HCT116 (cell line): Measurements from ENCODE around the gene CTXN2. TPM values are rescaled to one million over a fixed set of nuclear protein-coding genes. Genes with fewer than 3 reads are reported as not detected.

Experiments used
- ATAC-seq: fragments of 200-7000 bp; cut with Tn5 transposase; 2 replicates; pipeline ENCODE4 v1.9.1; 2020; ENCODE audit warnings: mild to moderate bottlenecking, moderate library complexity
- Bru-seq: library from RNA; stranded (reverse); fragments of 400-500 nt; gene quantifications from one replicate; lab custom pipeline; 2021; lab: Mats Ljungman, UMichigan
- BruChase-seq, 2 experiments: library from RNA; stranded (reverse); fragments of 400-500 nt; gene quantifications; one replicate each; lab custom pipeline; 2021; lab: Mats Ljungman, UMichigan
- BruUV-seq: library from RNA; stranded (reverse); fragments of 400-500 nt; replicated peaks from 2 replicates; lab custom pipeline; 2021; lab: Mats Ljungman, UMichigan
- CTCF ChIA-PET: fragments of 300-600 bp; sonication (Branson Sonifier 250); formaldehyde crosslinking; loops from one replicate; lab custom pipeline; 2021; ENCODE audit warnings: antibody characterized with exemption; lab: Charles Lee
- POLR2A ChIA-PET: fragments of 300-600, 350-600 bp; sonication (Branson Sonifier 250); formaldehyde crosslinking; loops from one replicate; lab custom pipeline; 2021; ENCODE audit warnings: antibody characterized with exemption; lab: Charles Lee
- RAD21 ChIA-PET, 2 experiments: fragments of 300-600 bp; sonication (Branson Sonifier 250); formaldehyde crosslinking; loops; one replicate each; lab custom pipeline; 2023; ENCODE audit warnings: low total read pairs in 2 of 2; ENCODE audit not compliant: uncharacterized antibody in 2 of 2, unreplicated experiment in 2 of 2, low non-redundant PET in 1 of 2; lab: Charles Lee
- DNase-seq: peaks from one replicate; pipeline ENCODE4 v3.0.0-alpha.2; 2010; ENCODE audit warnings: low read depth, low spot score
- H2AFZ ChIP-seq: fragments of 200-600 bp; shearing (Covaris generic), sonication (generic); 2 replicates; pipeline ENCODE4 v1.6.1; 2017; ENCODE audit warnings: low read depth, mixed run types, mixed read lengths, antibody characterized with exemption, low read length; ENCODE audit not compliant: poor library complexity, severe bottlenecking
- H3K27ac ChIP-seq: 2 replicates; pipeline ENCODE4 v1.5.1; 2012; ENCODE audit warnings: low read depth, low read length
- H3K27me3 ChIP-seq: fragments of 200-600 bp; sonication (generic); 2 replicates; pipeline ENCODE4 v1.6.1; 2016; ENCODE audit warnings: mixed run types, low read length, mixed read lengths; ENCODE audit not compliant: insufficient read depth
- H3K36me3 ChIP-seq, 2 experiments: fragments of 200-500 bp in 1 of 2; fragments of 200-600 bp in 1 of 2; sonication (Bioruptor generic) in 1 of 2; sonication (generic) in 1 of 2; 2 replicates each; pipeline versions ENCODE4 v1.5.1 to v1.6.1; 2014 to 2016; ENCODE audit warnings: low read length in 2 of 2, inconsistent platforms in 1 of 2, mixed read lengths in 1 of 2, mixed run types in 1 of 2; ENCODE audit not compliant: insufficient read depth in 2 of 2, control insufficient read depth in 1 of 2
- H3K4me1 ChIP-seq, 2 experiments: fragments of 200-600 bp in 1 of 2; sonication (generic) in 1 of 2; 2 replicates each; pipeline versions ENCODE4 v1.5.1 to v1.6.1; 2012 to 2017; ENCODE audit warnings: low read length in 2 of 2, inconsistent platforms in 1 of 2, mild to moderate bottlenecking in 1 of 2, mixed read lengths in 1 of 2, mixed run types in 1 of 2, moderate library complexity in 1 of 2; ENCODE audit not compliant: insufficient read depth in 2 of 2, control insufficient read depth in 1 of 2
- H3K4me2 ChIP-seq: fragments of 200-600 bp; sonication (generic); 2 replicates; pipeline ENCODE4 v1.6.1; 2017; ENCODE audit warnings: mixed run types, low read length, mixed read lengths
- H3K4me3 ChIP-seq, 2 experiments: fragments of 200-600 bp in 1 of 2; sonication (generic) in 1 of 2; replicated peaks in 1 of 2; 2 replicates each; pipeline ENCODE4 v1.5.1; 2011 to 2016; ENCODE audit warnings: low read length in 2 of 2, control low read depth in 1 of 2, low read depth in 1 of 2, mild to moderate bottlenecking in 1 of 2, mixed read lengths in 1 of 2, mixed run types in 1 of 2
- H3K79me2 ChIP-seq: fragments of 200-600 bp; sonication (generic); 2 replicates; pipeline ENCODE4 v1.6.1; 2017; ENCODE audit warnings: mild to moderate bottlenecking, mixed run types, low read length, moderate library complexity, mixed read lengths; ENCODE audit not compliant: insufficient read depth
- H3K9ac ChIP-seq: fragments of 200-600 bp; sonication (generic); 2 replicates; pipeline ENCODE4 v1.6.1; 2016; ENCODE audit warnings: low read length, mixed read lengths
- H3K9me2 ChIP-seq: fragments of 200-600 bp; sonication (generic), shearing (Covaris generic); 2 replicates; pipeline ENCODE4 v1.6.1; 2017; ENCODE audit warnings: mixed run types, mild to moderate bottlenecking, moderate library complexity; ENCODE audit not compliant: insufficient read depth
- H3K9me3 ChIP-seq, 2 experiments: fragments of 200-500 bp in 1 of 2; fragments of 200-600 bp in 1 of 2; sonication (Bioruptor generic) in 1 of 2; sonication (generic) in 1 of 2; 2 replicates each; pipeline ENCODE4 v1.6.1; 2014 to 2017; ENCODE audit warnings: low read length in 2 of 2, mixed read lengths in 2 of 2, inconsistent platforms in 1 of 2, low read depth in 1 of 2, mild to moderate bottlenecking in 1 of 2, mixed run types in 1 of 2, moderate library complexity in 1 of 2; ENCODE audit not compliant: control insufficient read depth in 1 of 2, insufficient read depth in 1 of 2
- H4K20me1 ChIP-seq: fragments of 200-600 bp; sonication (generic), shearing (Covaris generic); 2 replicates; pipeline ENCODE4 v1.6.1; 2017; ENCODE audit warnings: mixed run types, mild to moderate bottlenecking, moderate library complexity; ENCODE audit not compliant: insufficient read depth
- CBX3 ChIP-seq: IDR thresholded peaks from 2 replicates; pipeline ENCODE4 v1.6.1; 2012; ENCODE audit warnings: low read depth
- CEBPB ChIP-seq: IDR thresholded peaks from 2 replicates; pipeline ENCODE4 v1.6.1; 2012; ENCODE audit warnings: low read depth
- ELF1 ChIP-seq: IDR thresholded peaks from 2 replicates; pipeline ENCODE4 v1.6.1; 2012; ENCODE audit warnings: low read depth, borderline replicate concordance
- EZH2phosphoT487 ChIP-seq: fragments of 200-600 bp; IDR thresholded peaks from 2 replicates; pipeline ENCODE4 v1.6.1; 2018; ENCODE audit warnings: antibody characterized with exemption, borderline replicate concordance
- FOSL1 ChIP-seq: IDR thresholded peaks from 2 replicates; pipeline ENCODE4 v1.6.1; 2012; ENCODE audit warnings: low read depth
- POLR2A ChIP-seq: IDR thresholded peaks from 2 replicates; pipeline ENCODE4 v1.7.0; 2011; ENCODE audit warnings: borderline replicate concordance; ENCODE audit not compliant: insufficient read depth, insufficient read length; ENCODE audit errors: extremely low read depth
- POLR2AphosphoS5 ChIP-seq: IDR thresholded peaks from 2 replicates; pipeline ENCODE4 v1.6.1; 2011; ENCODE audit warnings: mild to moderate bottlenecking, low read depth, low read length, moderate library complexity
- SIN3A ChIP-seq: IDR thresholded peaks from 2 replicates; pipeline ENCODE4 v1.6.1; 2012; ENCODE audit warnings: low read depth
- SRF ChIP-seq: IDR thresholded peaks from 2 replicates; pipeline ENCODE4 v1.6.1; 2012; ENCODE audit warnings: low read depth
- TCF7L2 ChIP-seq: IDR thresholded peaks from 2 replicates; pipeline ENCODE4 v1.7.0; 2011; ENCODE audit warnings: borderline replicate concordance, inconsistent platforms; ENCODE audit not compliant: insufficient read depth, insufficient read length; ENCODE audit errors: extremely low read depth
- YY1 ChIP-seq: IDR thresholded peaks from 2 replicates; pipeline ENCODE4 v1.6.1; 2011; ENCODE audit warnings: low read length, low read depth, moderate library complexity, mild to moderate bottlenecking; ENCODE audit not compliant: insufficient replicate concordance; ENCODE audit errors: extremely low read depth
- ZFX ChIP-seq: fragments of 450-650 bp; IDR thresholded peaks from 2 replicates; pipeline ENCODE4 v1.6.1; 2017
- ZNF274 ChIP-seq: fragments of 200-500 bp; sonication (Bioruptor generic); IDR thresholded peaks from 2 replicates; pipeline ENCODE4 v1.6.1; 2014; ENCODE audit warnings: mild to moderate bottlenecking, low read depth, low read length, inconsistent platforms
- intact Hi-C: fragments of 100-400 bp; cut with micrococcal nuclease; formaldehyde crosslinking; loops from 2 replicates; pipeline ENCODE4 v1.10.0; 2022
- long read RNA-seq: library from polyadenylated mRNA; unstranded; transcript quantifications from one replicate; pipeline ENCODE4 v2.0.0, GENCODE V29; 2021; ENCODE audit not compliant: unreplicated experiment
- polyA plus RNA-seq: library from polyadenylated mRNA; unstranded; fragments of >200 nt; gene quantifications from 2 replicates; pipeline ENCODE4 v1.2.1, GENCODE V29; 2012; ENCODE audit warnings: missing spikeins
- total RNA-seq: library from RNA; stranded (reverse); gene quantifications from one replicate; pipeline ENCODE4 v1.2.1, GENCODE V29; 2021; ENCODE audit not compliant: unreplicated experiment
- TF ChIP-seq, protein P1 (sequence below): IDR thresholded peaks from 2 replicates; pipeline ENCODE4 v1.6.1; 2012; ENCODE audit warnings: low read depth
- TF ChIP-seq, protein P2 (sequence below): IDR thresholded peaks from 2 replicates; pipeline ENCODE4 v1.6.1; 2012
- TF ChIP-seq, protein P3 (sequence below): IDR thresholded peaks from 2 replicates; pipeline ENCODE4 v1.6.1; 2011; ENCODE audit warnings: mild to moderate bottlenecking, low read length, moderate library complexity; ENCODE audit not compliant: insufficient replicate concordance; ENCODE audit errors: extremely low read depth
- TF ChIP-seq, protein P4 (sequence below), 3 experiments: fragments of 200-600 bp in 1 of 3; sonication (generic) in 1 of 3; IDR thresholded peaks in 2 of 3; conservative IDR thresholded peaks in 1 of 3; 2 replicates each; pipeline ENCODE4 v1.5.1; 2012 to 2017; ENCODE audit warnings: low read depth in 2 of 3, low read length in 2 of 3, antibody characterized with exemption in 1 of 3, borderline replicate concordance in 1 of 3, control low read depth in 1 of 3, mild to moderate bottlenecking in 1 of 3, mixed read lengths in 1 of 3, mixed run types in 1 of 3, moderate library complexity in 1 of 3; ENCODE audit not compliant: insufficient read depth in 1 of 3
- TF ChIP-seq, protein P5 (sequence below): IDR thresholded peaks from 2 replicates; pipeline ENCODE4 v1.6.1; 2012

The CTXN2 gene
- not detected for total RNA-seq
- polyA plus RNA-seq, result not detected in 2 replicates
- not detected for Bru-seq, nascent RNA
- BruChase-seq, experiment 1, labeled RNA remaining after a 6-hour chase, result not detected
- not detected for BruChase-seq, experiment 2, labeled RNA remaining after a 2-hour chase
- long read RNA-seq, result 0 reads

DNA sequence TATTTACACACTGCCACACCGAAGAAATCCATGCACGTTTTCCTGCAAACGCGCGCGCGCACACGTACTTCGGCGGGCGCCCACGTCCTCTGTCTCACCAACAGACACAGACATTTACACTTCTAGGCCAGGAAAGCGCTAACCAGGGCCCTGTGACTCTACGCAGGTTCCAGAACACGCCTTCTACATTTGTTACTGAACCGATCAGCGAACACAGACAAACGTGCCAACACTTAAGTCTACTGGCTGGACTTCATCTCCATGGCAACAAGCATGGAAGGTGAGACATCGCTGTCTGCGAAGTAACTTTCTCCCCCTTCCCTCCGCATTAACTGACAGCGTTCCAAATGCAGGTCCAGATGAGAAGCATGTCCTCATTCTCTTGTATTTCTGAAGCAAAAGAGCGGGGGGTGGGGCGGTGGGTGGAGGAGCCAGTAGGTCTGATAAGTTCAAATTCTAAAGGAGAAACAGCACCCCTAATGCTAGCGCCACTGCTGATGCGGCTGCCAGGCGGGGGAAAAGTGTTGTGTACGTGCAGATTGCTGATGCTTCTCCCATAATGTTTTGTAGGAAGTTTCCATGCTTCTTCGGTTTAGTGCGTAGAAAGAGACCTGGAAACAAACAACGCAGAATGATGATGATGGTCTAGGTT lies at the start of gene CTXN2:
Gene CTXN2 (plus strand): TSS at position 92 of the 652 bp plus-strand sequence. CDS start 9,636 bp downstream, outside the sequence.
- ChIA-PET CTCF (no interaction called here), POLR2A (no interaction called here)
- H3K9me2 ChIP-seq, result no peaks in the 10 kb centered on the region

More for the DNA sequence above, at the start of gene CTXN2:
- no peaks in the 10 kb centered on the region for H3K9me3 ChIP-seq
- no peaks in the 10 kb centered on the region for H3K36me3 ChIP-seq
- no peaks in the 10 kb centered on the region for H3K4me1 ChIP-seq
- H3K9ac ChIP-seq, result no peak within 1 kb of the TSS
- RAD21 ChIA-PET, result no interaction called here
- H3K4me3 ChIP-seq, result no peak within 1 kb of the TSS
- H3K27me3 ChIP-seq, result no peaks in the 10 kb centered on the region
- no peak for TF ChIP-seq CBX3
- TF ChIP-seq SRF, result no peak
- no peak for TF ChIP-seq YY1
- TF ChIP-seq, protein P1, sequence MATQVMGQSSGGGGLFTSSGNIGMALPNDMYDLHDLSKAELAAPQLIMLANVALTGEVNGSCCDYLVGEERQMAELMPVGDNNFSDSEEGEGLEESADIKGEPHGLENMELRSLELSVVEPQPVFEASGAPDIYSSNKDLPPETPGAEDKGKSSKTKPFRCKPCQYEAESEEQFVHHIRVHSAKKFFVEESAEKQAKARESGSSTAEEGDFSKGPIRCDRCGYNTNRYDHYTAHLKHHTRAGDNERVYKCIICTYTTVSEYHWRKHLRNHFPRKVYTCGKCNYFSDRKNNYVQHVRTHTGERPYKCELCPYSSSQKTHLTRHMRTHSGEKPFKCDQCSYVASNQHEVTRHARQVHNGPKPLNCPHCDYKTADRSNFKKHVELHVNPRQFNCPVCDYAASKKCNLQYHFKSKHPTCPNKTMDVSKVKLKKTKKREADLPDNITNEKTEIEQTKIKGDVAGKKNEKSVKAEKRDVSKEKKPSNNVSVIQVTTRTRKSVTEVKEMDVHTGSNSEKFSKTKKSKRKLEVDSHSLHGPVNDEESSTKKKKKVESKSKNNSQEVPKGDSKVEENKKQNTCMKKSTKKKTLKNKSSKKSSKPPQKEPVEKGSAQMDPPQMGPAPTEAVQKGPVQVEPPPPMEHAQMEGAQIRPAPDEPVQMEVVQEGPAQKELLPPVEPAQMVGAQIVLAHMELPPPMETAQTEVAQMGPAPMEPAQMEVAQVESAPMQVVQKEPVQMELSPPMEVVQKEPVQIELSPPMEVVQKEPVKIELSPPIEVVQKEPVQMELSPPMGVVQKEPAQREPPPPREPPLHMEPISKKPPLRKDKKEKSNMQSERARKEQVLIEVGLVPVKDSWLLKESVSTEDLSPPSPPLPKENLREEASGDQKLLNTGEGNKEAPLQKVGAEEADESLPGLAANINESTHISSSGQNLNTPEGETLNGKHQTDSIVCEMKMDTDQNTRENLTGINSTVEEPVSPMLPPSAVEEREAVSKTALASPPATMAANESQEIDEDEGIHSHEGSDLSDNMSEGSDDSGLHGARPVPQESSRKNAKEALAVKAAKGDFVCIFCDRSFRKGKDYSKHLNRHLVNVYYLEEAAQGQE, result no peak
- TF ChIP-seq, protein P2, sequence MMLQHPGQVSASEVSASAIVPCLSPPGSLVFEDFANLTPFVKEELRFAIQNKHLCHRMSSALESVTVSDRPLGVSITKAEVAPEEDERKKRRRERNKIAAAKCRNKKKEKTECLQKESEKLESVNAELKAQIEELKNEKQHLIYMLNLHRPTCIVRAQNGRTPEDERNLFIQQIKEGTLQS, result no peak
- TF ChIP-seq, protein P3, sequence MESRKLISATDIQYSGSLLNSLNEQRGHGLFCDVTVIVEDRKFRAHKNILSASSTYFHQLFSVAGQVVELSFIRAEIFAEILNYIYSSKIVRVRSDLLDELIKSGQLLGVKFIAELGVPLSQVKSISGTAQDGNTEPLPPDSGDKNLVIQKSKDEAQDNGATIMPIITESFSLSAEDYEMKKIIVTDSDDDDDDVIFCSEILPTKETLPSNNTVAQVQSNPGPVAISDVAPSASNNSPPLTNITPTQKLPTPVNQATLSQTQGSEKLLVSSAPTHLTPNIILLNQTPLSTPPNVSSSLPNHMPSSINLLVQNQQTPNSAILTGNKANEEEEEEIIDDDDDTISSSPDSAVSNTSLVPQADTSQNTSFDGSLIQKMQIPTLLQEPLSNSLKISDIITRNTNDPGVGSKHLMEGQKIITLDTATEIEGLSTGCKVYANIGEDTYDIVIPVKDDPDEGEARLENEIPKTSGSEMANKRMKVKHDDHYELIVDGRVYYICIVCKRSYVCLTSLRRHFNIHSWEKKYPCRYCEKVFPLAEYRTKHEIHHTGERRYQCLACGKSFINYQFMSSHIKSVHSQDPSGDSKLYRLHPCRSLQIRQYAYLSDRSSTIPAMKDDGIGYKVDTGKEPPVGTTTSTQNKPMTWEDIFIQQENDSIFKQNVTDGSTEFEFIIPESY, result no peak
- no peak for TF ChIP-seq TCF7L2
- no peak for TF ChIP-seq FOSL1
- no peak for TF ChIP-seq POLR2A
- no peak for TF ChIP-seq CEBPB
- no peak for TF ChIP-seq SIN3A
- TF ChIP-seq ELF1, result no peak
- TF ChIP-seq, protein P4, sequence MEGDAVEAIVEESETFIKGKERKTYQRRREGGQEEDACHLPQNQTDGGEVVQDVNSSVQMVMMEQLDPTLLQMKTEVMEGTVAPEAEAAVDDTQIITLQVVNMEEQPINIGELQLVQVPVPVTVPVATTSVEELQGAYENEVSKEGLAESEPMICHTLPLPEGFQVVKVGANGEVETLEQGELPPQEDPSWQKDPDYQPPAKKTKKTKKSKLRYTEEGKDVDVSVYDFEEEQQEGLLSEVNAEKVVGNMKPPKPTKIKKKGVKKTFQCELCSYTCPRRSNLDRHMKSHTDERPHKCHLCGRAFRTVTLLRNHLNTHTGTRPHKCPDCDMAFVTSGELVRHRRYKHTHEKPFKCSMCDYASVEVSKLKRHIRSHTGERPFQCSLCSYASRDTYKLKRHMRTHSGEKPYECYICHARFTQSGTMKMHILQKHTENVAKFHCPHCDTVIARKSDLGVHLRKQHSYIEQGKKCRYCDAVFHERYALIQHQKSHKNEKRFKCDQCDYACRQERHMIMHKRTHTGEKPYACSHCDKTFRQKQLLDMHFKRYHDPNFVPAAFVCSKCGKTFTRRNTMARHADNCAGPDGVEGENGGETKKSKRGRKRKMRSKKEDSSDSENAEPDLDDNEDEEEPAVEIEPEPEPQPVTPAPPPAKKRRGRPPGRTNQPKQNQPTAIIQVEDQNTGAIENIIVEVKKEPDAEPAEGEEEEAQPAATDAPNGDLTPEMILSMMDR (IDR thresholded peaks at IDR 0.05 in 2 of 3, conservative IDR thresholded peaks at IDR 0.05 in 1 of 3; ENCODE audit: borderline replicate concordance in 1 of 3, insufficient read depth in 1 of 3, low read depth in 2 of 3, low read length in 2 of 3), result no peak
- TF ChIP-seq, protein P5, sequence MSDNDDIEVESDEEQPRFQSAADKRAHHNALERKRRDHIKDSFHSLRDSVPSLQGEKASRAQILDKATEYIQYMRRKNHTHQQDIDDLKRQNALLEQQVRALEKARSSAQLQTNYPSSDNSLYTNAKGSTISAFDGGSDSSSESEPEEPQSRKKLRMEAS, result no peak
- no peak for TF ChIP-seq POLR2AphosphoS5
- no peak for TF ChIP-seq ZNF274
- TF ChIP-seq ZFX, result no peak
- no peak for TF ChIP-seq EZH2phosphoT487
- H4K20me1 ChIP-seq, result no peaks in the 10 kb centered on the region
- intact Hi-C loops, result no loop called here
- no peaks in the 10 kb centered on the region for H3K79me2 ChIP-seq
- BruUV-seq, result no TSS peak
- no peak for DNase-seq
- no peak within 1 kb of the TSS for H3K4me2 ChIP-seq
- ATAC-seq, result no peak
- no peak within 1 kb of the TSS for H2AFZ ChIP-seq
- no peak within 1 kb of the TSS for H3K27ac ChIP-seq
